ENCODE measurements around the gene TST. TPM values are rescaled to one million over a fixed set of nuclear protein-coding genes. Genes with fewer than 3 reads are reported as not detected.

Gene TST
- total and polyA plus RNA-seq, 2 donors (not counting 3 experiments of a cell fraction or from before 2014, with no cell fraction given), result 39.2 to 95.1 TPM

GRCh38 chr22:37024339-37025157 is 5.3 kb upstream of the TST start:
- Histone ChIP-seq H3K9me3 (replicated peaks; ENCODE audit: control insufficient read depth, insufficient read depth, low read length) (no peaks in the 10 kb centered on the region), H3K27ac (ENCODE audit: insufficient read depth, low read depth, low read length) (no peak overlapping the region), H3K9ac (replicated peaks; ENCODE audit: extremely low read depth, insufficient read depth, low read length) (no peak overlapping the region), H2AFZ (ENCODE audit: low read depth, low read length) (no peak overlapping the region), H3K4me2 (ENCODE audit: insufficient read depth, low read length) (no peak overlapping the region), H3K36me3 (ENCODE audit: control insufficient read depth in 2 of 2, extremely low read depth in 1 of 2, insufficient read depth in 2 of 2, low read length in 2 of 2) (peaks cover 6 to 37% of the 10 kb centered on the region in 2 experiments), H4K20me1 (replicated peaks; ENCODE audit: control insufficient read depth, extremely low read depth, insufficient read depth, low read length) (no peaks in the 10 kb centered on the region), H3K4me1 (ENCODE audit: control insufficient read depth, extremely low read depth, insufficient read depth, low read length) (peaks cover 4% of the 10 kb centered on the region), H3K27me3 (ENCODE audit: control insufficient read depth in 2 of 2, insufficient read depth in 2 of 2, low read length in 2 of 2) (no peaks in the 10 kb centered on the region), H3K9me1 (replicated peaks; ENCODE audit: control insufficient read depth, extremely low read depth, insufficient read depth, low read length) (no peaks in the 10 kb centered on the region), H3K4me3 (replicated peaks in 1 of 3; ENCODE audit: insufficient read depth in 1 of 3, low read depth in 1 of 3, low read length in 3 of 3) (no peak overlapping the region), H3K79me2 (ENCODE audit: control insufficient read depth, insufficient read depth, low read length) (peaks cover 18% of the 10 kb centered on the region)
- FAIRE-seq (no peak), DNase-seq (ENCODE audit: low read depth, low spot score) (no peak)
- ChIA-PET CTCF (interaction anchor here (0.5 to 2.1 kb wide), 2 partner anchors 16 to 24 kb away, joined by 3 to 4 read pairs; no protein-coding TSS in a partner anchor), POLR2A (no interaction called here)
- TF ChIP-seq, protein P1, sequence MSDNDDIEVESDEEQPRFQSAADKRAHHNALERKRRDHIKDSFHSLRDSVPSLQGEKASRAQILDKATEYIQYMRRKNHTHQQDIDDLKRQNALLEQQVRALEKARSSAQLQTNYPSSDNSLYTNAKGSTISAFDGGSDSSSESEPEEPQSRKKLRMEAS (IDR thresholded peaks at IDR 0.05; ENCODE audit: insufficient read depth, insufficient read length), result no peak
- TF ChIP-seq MYC (IDR thresholded peaks at IDR 0.05; ENCODE audit: low read depth, low read length), result no peak
- TF ChIP-seq JUN (IDR thresholded peaks at IDR 0.05; ENCODE audit: borderline replicate concordance, insufficient read depth, insufficient read length, low read depth), result no peak
- TF ChIP-seq CTCF (IDR thresholded peaks at IDR 0.05; ENCODE audit: extremely low read depth in 1 of 2, insufficient read depth in 1 of 2, low read depth in 1 of 2, low read length in 2 of 2), result no peak
- no peak for TF ChIP-seq POLR2A (IDR thresholded peaks at IDR 0.05; ENCODE audit: low read depth, low read length)
- TF ChIP-seq POLR2AphosphoS5 (IDR thresholded peaks at IDR 0.05; ENCODE audit: insufficient read depth, low read depth, low read length), result no peak
- TF ChIP-seq EZH2 (IDR thresholded peaks at IDR 0.05; ENCODE audit: borderline replicate concordance, low read depth, low read length, severe bottlenecking), result no peak
- no peak for TF ChIP-seq FOS (IDR thresholded peaks at IDR 0.05; ENCODE audit: borderline replicate concordance, insufficient read depth, low read length)
- TF ChIP-seq GATA2 (IDR thresholded peaks at IDR 0.05; ENCODE audit: insufficient read depth, insufficient read length, low read depth, low read length), result no peak
- BruUV-seq (replicated peaks), result no TSS peak
- intact Hi-C loops (cut with micrococcal nuclease) (no loop called here), dilution Hi-C loops (cut with MboI; ENCODE audit: extremely low pct_ligation_motif_present, low sequenced_read_pairs) (no loop called here)
